Measurements from ENCODE around the gene ODC1. TPM values are rescaled to one million over a fixed set of nuclear protein-coding genes. Genes with fewer than 3 reads are reported as not detected.
"Not testable (repeated sequence)": the region's sequence is repeated elsewhere in the genome, so short reads cannot be mapped to it uniquely, and the experiment has no call there.

ODC1 gene
- 100 to 1,000 TPM; 390 to 407 (median 397) TPM for polyA plus RNA-seq (ENCODE audit: insufficient read length in 3 of 3)
- long read RNA-seq, donor 1, transcript ODC1-201 (12 exons, 2,653 nt): major isoform, 123 of 231 reads
- long read RNA-seq, donor 1, partial matches to known transcripts: 108 of 231 reads
- long read RNA-seq, donor 1, other reads (novel, unspliced or antisense): 0 of 231 reads
- long read RNA-seq, donor 2, transcript ODC1-201 (12 exons, 2,653 nt): major isoform, 179 of 390 reads
- long read RNA-seq, donor 2, partial matches to known transcripts: 204 of 390 reads
- long read RNA-seq, donor 2, other reads (novel, unspliced or antisense): 7 of 390 reads
- long read RNA-seq, donor 3, transcript ODC1-201 (12 exons, 2,653 nt): major isoform, 145 of 236 reads
- long read RNA-seq, donor 3, partial matches to known transcripts: 84 of 236 reads
- long read RNA-seq, donor 3, other reads (novel, unspliced or antisense): 7 of 236 reads
- long read RNA-seq, donor 4, transcript ODC1-201 (12 exons, 2,653 nt): major isoform, 126 of 279 reads
- long read RNA-seq, donor 4, partial matches to known transcripts: 148 of 279 reads
- long read RNA-seq, donor 4, other reads (novel, unspliced or antisense): 5 of 279 reads
- long read RNA-seq, donor 5, transcript ODC1-201 (12 exons, 2,653 nt): major isoform, 109 of 135 reads
- long read RNA-seq, donor 5, partial matches to known transcripts: 20 of 135 reads
- long read RNA-seq, donor 5, other reads (novel, unspliced or antisense): 6 of 135 reads
- long read RNA-seq, donor 6, transcript ODC1-201 (12 exons, 2,653 nt): major isoform, 49 of 312 reads
- long read RNA-seq, donor 6, partial matches to known transcripts: 263 of 312 reads
- long read RNA-seq, donor 6, other reads (novel, unspliced or antisense): 0 of 312 reads
- long read RNA-seq, donor 7, transcript ODC1-201 (12 exons, 2,653 nt): major isoform, 198 of 289 reads
- long read RNA-seq, donor 7, partial matches to known transcripts: 83 of 289 reads
- long read RNA-seq, donor 7, other reads (novel, unspliced or antisense): 8 of 289 reads
- long read RNA-seq, donor 8, transcript ODC1-201 (12 exons, 2,653 nt): major isoform, 14 of 24 reads
- long read RNA-seq, donor 8, partial matches to known transcripts: 10 of 24 reads
- long read RNA-seq, donor 8, other reads (novel, unspliced or antisense): 0 of 24 reads
- long read RNA-seq, donor 9, transcript ODC1-201 (12 exons, 2,653 nt): major isoform, 155 of 323 reads
- long read RNA-seq, donor 9, partial matches to known transcripts: 168 of 323 reads
- long read RNA-seq, donor 9, other reads (novel, unspliced or antisense): 0 of 323 reads
- long read RNA-seq, donor 10, transcript ODC1-201 (12 exons, 2,653 nt): major isoform, 90 of 251 reads
- long read RNA-seq, donor 10, partial matches to known transcripts: 161 of 251 reads
- long read RNA-seq, donor 10, other reads (novel, unspliced or antisense): 0 of 251 reads
- long read RNA-seq, donor 11, transcript ODC1-201 (12 exons, 2,653 nt): major isoform, 105 of 135 reads
- long read RNA-seq, donor 11, partial matches to known transcripts: 30 of 135 reads
- long read RNA-seq, donor 11, other reads (novel, unspliced or antisense): 0 of 135 reads
- long read RNA-seq, donor 12, transcript ODC1-201 (12 exons, 2,653 nt): major isoform, 148 of 366 reads
- long read RNA-seq, donor 12, partial matches to known transcripts: 212 of 366 reads
- long read RNA-seq, donor 12, other reads (novel, unspliced or antisense): 6 of 366 reads
- long read RNA-seq, donor 13, transcript ODC1-201 (12 exons, 2,653 nt): major isoform, 64 of 90 reads
- long read RNA-seq, donor 13, partial matches to known transcripts: 26 of 90 reads
- long read RNA-seq, donor 13, other reads (novel, unspliced or antisense): 0 of 90 reads
- long read RNA-seq, donor 14: 0 reads
- long read RNA-seq, donor 15, transcript ODC1-201 (12 exons, 2,653 nt): major isoform, 76 of 377 reads
- long read RNA-seq, donor 15, partial matches to known transcripts: 300 of 377 reads
- long read RNA-seq, donor 15, other reads (novel, unspliced or antisense): 0 of 377 reads
- long read RNA-seq, donor 16, transcript ODC1-201 (12 exons, 2,653 nt): major isoform, 152 of 322 reads
- long read RNA-seq, donor 16, partial matches to known transcripts: 170 of 322 reads
- long read RNA-seq, donor 16, other reads (novel, unspliced or antisense): 0 of 322 reads

GRCh38 chr2:10447895-10448575 lies at the start of gene ODC1:
Gene ODC1 (minus strand): TSS chr2:10448327. CDS start chr2:10445032, 3,295 bp downstream.
- peak; percentile 93 for DNase-seq

- no peak for DNase-seq
Observed at GRCh38 chr2:10497797-10498251, 49.7 kb upstream of the ODC1 start.

- no peak for DNase-seq
Observed at GRCh38 chr2:10495988-10496313, 47.8 kb upstream of the ODC1 start.

DNA sequence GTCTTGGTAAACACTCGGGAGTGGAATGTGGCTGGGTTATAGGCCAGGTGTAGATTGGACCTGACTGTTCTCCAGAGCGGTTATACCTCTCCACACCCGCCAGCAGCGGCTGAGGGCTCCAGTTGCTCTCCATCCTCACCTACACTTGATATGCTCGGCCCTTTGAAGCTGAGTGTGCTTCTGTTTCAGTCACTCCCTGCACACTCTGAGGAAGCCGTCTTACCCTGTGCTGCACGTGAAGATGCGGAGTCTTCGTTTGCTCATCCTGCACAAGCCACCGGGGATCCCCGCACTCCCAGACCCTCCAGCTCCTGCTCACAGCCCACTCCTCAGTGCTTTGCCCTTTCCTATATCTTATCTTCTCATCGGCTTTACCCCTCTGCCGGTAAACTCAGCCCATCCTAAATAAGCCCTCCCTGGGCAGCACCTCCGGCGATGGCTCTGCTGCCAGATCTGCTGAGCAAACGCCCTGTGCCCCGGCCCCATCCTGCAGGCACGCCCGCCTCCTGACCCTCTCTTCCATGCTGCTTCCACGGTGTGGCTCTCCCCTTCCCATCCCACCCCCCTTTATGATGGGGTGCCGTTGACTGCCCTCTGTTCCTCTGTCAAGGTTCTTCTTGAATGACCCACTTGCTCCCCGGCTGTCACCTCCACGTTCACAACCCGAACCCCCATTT lies 47.3 kb upstream of the ODC1 start:
- no peak for DNase-seq

DNA sequence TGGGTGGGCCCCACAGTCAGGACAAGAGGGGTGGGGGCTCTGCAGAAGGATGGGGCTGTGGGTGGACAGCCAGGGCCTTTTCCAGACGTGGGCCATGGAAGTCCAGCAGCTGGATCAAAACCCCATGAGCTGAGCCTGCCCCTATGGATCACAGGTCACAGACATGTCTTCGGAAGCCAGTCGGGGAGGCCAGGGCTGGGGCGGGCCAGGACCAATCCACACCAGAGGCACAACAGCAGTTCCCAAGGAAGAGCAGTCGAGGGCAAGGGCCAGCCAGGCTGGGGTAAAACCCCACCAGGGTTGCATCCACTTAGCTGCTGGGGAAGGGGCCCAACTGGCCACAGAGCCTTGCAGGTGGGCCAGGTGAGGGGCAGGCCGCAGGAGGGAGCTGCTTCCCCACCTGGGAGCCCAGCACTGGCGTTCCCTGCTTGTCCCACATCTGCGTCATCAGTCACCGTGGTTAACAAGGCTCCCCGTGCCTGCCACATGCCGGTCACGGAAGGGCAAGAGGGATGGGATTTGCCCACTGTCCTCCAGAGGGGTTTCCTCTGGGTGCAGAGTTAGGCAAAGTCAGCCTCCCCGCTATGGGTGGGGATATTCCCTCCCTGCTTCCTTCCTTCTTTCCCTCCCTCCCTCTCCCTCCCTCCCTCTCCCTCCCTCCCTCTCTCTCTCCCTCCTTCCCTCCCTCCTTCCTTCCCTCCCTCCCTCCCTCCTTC lies 46.4 kb upstream of the ODC1 start:
- DNase-seq: no peak

DNA sequence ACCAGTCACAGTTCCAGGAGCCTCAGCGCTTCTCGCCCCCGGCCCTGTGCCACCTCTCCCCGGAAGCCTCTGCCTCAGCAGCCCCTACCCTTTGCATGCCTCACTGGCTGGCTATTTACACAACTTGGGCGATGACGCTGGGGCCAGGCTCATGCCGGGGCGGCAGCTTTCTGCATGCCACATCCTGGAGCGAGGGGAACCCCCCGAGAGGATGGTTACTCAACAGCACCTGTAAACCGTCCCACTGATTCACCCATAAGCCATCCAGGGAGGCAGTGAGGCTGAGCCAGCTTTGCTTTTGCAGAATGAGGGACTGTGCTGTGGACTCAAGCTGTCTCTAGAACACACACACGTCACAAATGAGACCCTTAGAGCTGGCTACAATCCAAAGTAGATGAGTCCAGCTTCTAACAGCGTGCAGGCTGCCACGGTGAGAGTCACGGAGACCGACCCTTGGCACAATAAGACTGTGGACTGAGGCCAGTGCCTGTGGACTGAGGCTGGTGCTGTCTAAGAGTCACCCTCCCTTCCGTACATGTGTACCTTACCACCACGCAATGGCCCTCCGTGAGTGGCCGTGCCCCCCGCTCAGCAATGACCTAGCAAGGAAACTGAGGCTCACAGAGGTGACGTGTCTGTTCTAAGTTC lies 45.6 kb upstream of the ODC1 start:
- DNase-seq: no peak

GRCh38 chr2:10493075-10493633 lies 45.0 kb upstream of the ODC1 start:
- no peak for DNase-seq

DNA sequence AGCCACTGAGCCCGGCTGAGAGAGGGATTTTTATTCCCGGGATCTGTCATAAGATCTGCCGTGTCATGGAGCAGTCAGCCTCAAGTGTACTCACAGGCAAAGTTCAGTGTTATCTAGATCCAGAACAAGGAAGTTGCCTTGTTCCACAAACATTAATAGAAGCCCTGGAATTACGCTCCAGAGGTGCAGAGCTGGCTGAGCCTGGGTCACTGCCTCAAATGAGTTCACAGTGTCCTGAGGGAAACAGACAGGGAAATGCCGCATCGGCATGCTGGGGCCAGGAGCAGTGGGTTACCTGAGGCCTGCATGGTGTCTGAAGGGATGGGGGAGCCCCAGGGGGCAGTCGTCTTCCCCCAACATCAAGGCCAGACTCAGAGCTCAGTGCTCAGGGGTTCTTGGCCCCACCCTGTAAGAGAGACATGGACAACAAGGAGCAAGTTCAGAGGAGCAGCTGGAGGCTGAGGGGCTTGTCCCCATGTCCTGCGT lies 42.7 kb upstream of the ODC1 start:
- no peak for DNase-seq

- DNase-seq: no peak
Observed at GRCh38 chr2:10489842-10490555, 41.9 kb upstream of the ODC1 start.

DNA sequence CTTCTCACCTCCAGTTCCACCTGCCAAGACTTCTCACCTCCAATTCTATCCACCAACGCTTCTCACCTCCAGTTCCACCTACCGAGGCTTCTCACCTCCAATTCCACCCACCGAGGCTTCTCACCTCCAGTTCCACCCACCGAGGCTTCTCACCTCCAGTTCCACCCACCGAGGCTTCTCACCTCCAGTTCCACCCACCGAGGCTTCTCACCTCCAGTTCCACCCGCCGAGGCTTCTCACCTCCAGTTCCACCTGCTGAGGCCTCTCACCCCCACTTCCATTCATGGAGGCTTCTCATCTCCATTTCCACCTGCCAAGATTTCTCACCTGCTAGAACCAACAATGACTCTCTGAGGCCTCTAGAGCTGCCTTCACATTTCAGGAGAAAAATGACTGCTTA lies 40.0 kb upstream of the ODC1 start:
- not testable (repeated sequence) for DNase-seq

DNA sequence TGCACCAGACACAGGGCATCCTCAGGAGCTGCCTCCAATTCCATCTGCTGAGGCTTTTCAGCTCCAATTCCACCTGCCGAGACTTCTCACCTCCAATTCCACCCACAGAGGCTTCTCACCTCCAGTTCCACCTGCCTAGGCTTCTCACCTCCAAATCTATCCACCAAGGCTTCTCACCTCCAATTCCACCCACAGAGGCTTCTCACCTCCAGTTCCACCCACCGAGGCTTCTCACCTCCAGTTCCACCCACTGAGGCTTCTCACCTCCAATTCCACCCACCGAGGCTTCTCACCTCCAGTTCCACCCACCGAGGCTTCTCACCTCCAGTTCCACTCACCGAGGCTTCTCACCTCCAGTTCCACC lies 39.6 kb upstream of the ODC1 start:
- DNase-seq: not testable (repeated sequence)

GRCh38 chr2:10487081-10487740 lies 39.1 kb upstream of the ODC1 start:
- DNase-seq: no peak

DNA sequence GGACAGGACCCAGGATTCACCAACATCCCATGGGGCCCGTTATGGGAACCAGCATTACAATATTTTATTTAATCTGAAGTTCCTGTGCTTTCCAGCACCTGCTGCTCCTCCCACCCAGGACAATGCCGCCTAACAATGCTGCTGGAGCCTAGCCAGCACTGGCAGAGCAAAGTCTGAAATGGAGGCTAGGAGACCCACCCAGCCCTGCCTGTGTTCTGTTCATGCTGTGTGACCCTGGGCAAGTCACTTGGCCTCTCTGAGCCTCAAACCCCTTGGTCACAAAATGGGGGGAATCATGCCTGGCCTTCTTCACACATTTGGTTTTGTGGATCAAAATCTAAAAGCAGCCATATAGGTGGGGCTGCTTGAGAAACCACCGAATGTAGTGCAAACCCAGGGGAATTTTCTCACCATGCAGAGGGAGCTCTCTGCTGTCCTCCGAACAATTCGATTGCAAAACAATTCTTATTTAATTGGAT lies 38.5 kb upstream of the ODC1 start:
- DNase-seq: no peak

- DNase-seq: no peak
Observed at GRCh38 chr2:10486091-10486490, 38.0 kb upstream of the ODC1 start.

- DNase-seq: no peak
Observed at GRCh38 chr2:10482913-10483312, 34.8 kb upstream of the ODC1 start.

GRCh38 chr2:10482460-10482859 lies 34.3 kb upstream of the ODC1 start:
- no peak for DNase-seq
